CD4-positive, alpha-beta T cell treated with Interleukin-15 for 4 hours (primary cell): ENCODE data around the gene CAB39.

ENCODE experiments used
- DNase-seq: peaks from one replicate; pipeline ENCODE4 v3.0.0-alpha.2; 2020; ENCODE audit warnings: low spot score

Gene CAB39

GRCh38 chr2:230821261-230821990 lies 108.8 kb downstream of the CAB39 start:
- no peak for DNase-seq

GRCh38 chr2:230821991-230822520 lies 109.4 kb downstream of the CAB39 start:
- no peak for DNase-seq

- no peak for DNase-seq
Measured at GRCh38 chr2:230823264-230823964, 110.8 kb downstream of the CAB39 start.

GRCh38 chr2:230824406-230824978 lies 111.8 kb downstream of the CAB39 start:
- DNase-seq: peak; percentile 81

- no peak for DNase-seq
Measured at GRCh38 chr2:230825354-230825753, 112.7 kb downstream of the CAB39 start.

- DNase-seq: no peak
Measured at GRCh38 chr2:230827774-230828271, 115.2 kb downstream of the CAB39 start.

GRCh38 chr2:230828272-230828961 lies 115.8 kb downstream of the CAB39 start:
- no peak for DNase-seq

GRCh38 chr2:230829293-230829692 lies 116.7 kb downstream of the CAB39 start:
- DNase-seq: no peak

GRCh38 chr2:230829959-230830358 lies 117.3 kb downstream of the CAB39 start:
- DNase-seq: no peak

GRCh38 chr2:230830428-230830827 lies 117.8 kb downstream of the CAB39 start:
- no peak for DNase-seq

- no peak for DNase-seq
Measured at GRCh38 chr2:230840301-230840700, 127.7 kb downstream of the CAB39 start.

GRCh38 chr2:230842473-230842872 lies 129.8 kb downstream of the CAB39 start:
- DNase-seq: no peak

GRCh38 chr2:230843132-230843531 lies 130.5 kb downstream of the CAB39 start:
- DNase-seq: no peak

GRCh38 chr2:230846360-230846759 lies 133.7 kb downstream of the CAB39 start:
- DNase-seq: no peak

GRCh38 chr2:230847883-230848388 lies 135.3 kb downstream of the CAB39 start:
- peak; percentile 85 for DNase-seq

GRCh38 chr2:230849633-230850357 lies 137.2 kb downstream of the CAB39 start:
- DNase-seq: peak; percentile 69

- DNase-seq: no peak
Measured at GRCh38 chr2:230850358-230850658, 137.7 kb downstream of the CAB39 start.

GRCh38 chr2:230852113-230852512 lies 139.5 kb downstream of the CAB39 start:
- no peak for DNase-seq

GRCh38 chr2:230861552-230862255 lies 149.1 kb downstream of the CAB39 start:
- no peak for DNase-seq

GRCh38 chr2:230862292-230862691 lies 149.7 kb downstream of the CAB39 start:
- no peak for DNase-seq

GRCh38 chr2:230863031-230863430 lies 150.4 kb downstream of the CAB39 start:
- DNase-seq: no peak
